Spleen (tissue), 11 donors: ENCODE measurements around the gene CRIP2. TPM values are rescaled to one million over a fixed set of nuclear protein-coding genes. Genes with fewer than 3 reads are reported as not detected.

ENCODE experiments used
- DNase-seq: peaks from one replicate; pipeline ENCODE4 v3.0.0-alpha.2; 2020
- H3K27ac ChIP-seq, 8 donors: fragments of 200-600 bp; sonication (generic) in 7 of 8; 1 replicate in 4 of 8; 2 replicates in 4 of 8; pipeline versions ENCODE4 v1.5.0 to v1.8.0; 2016 to 2021; ENCODE audit warnings: inconsistent platforms in 4 of 8, mild to moderate bottlenecking in 4 of 8, moderate library complexity in 1 of 8
- H3K27me3 ChIP-seq, 7 donors: fragments of 200-600 bp; sonication (generic) in 6 of 7; replicated peaks in 1 of 7; 1 replicate in 4 of 7; 2 replicates in 3 of 7; pipeline versions ENCODE4 v1.5.0 to v1.8.0; 2016 to 2021; ENCODE audit warnings: inconsistent platforms in 3 of 7, mild to moderate bottlenecking in 1 of 7
- H3K36me3 ChIP-seq, 6 donors: fragments of 200-600 bp; sonication (generic) in 5 of 6; 1 replicate in 4 of 6; 2 replicates in 2 of 6; pipeline versions ENCODE4 v1.5.0 to v1.8.0; 2016 to 2021; ENCODE audit warnings: inconsistent platforms in 2 of 6
- H3K4me1 ChIP-seq, 6 donors: fragments of 200-600 bp; sonication (generic) in 5 of 6; 1 replicate in 3 of 6; 2 replicates in 3 of 6; pipeline versions ENCODE4 v1.5.0 to v1.8.0; 2016 to 2021; ENCODE audit warnings: inconsistent platforms in 3 of 6
- H3K4me3 ChIP-seq, 8 donors: fragments of 200-600 bp; sonication (generic) in 7 of 8; 1 replicate in 4 of 8; 2 replicates in 4 of 8; pipeline versions ENCODE4 v1.5.0 to v1.8.0; 2016 to 2021; ENCODE audit warnings: inconsistent platforms in 4 of 8, mild to moderate bottlenecking in 4 of 8, moderate library complexity in 2 of 8
- H3K9me3 ChIP-seq, 8 donors: fragments of 200-600 bp; sonication (generic) in 7 of 8; 1 replicate in 4 of 8; 2 replicates in 4 of 8; pipeline versions ENCODE4 v1.5.0 to v1.8.0; 2016 to 2021; ENCODE audit warnings: inconsistent platforms in 4 of 8
- CTCF ChIP-seq, 11 experiments: fragments of 200-600 bp in 7 of 11; fragments of 450-650 bp in 4 of 11; sonication (generic) in 4 of 11; IDR thresholded peaks in 8 of 11; conservative IDR thresholded peaks in 3 of 11; 1 replicate in 7 of 11; 2 replicates in 4 of 11; pipeline versions ENCODE4 v1.4.0 to v1.8.0; 2016 to 2021; ENCODE audit warnings: antibody characterized with exemption in 11 of 11, inconsistent platforms in 4 of 11, mild to moderate bottlenecking in 1 of 11
- POLR2A ChIP-seq, 3 donors: fragments of 450-650 bp; IDR thresholded peaks; one replicate each; pipeline ENCODE4 v1.5.1; 2017; ENCODE audit warnings: antibody characterized with exemption in 3 of 3, mild to moderate bottlenecking in 1 of 3
- POLR2AphosphoS5 ChIP-seq, 3 donors: sonication (generic); formaldehyde crosslinking; IDR thresholded peaks; one replicate each; pipeline ENCODE4 v1.5.1; 2017; ENCODE audit warnings: antibody characterized with exemption in 3 of 3
- WGBS, 5 donors: extraction: QIAGEN DNeasy Blood & Tissue Kit in 3 of 5; methylation state at CpG; one replicate each; pipeline versions ENCODE4 v1.1.5 to v1.1.7; 2013 to 2018; 5-methylcytosine and 5-hydroxymethylcytosine counted together
- intact Hi-C: fragments of 100-400 bp; cut with DNase I; formaldehyde crosslinking; loops from one replicate; pipeline ENCODE4 v1.15.0; 2023; ENCODE audit warnings: low total_unique reads
- polyA plus RNA-seq, 3 donors: library from polyadenylated mRNA; stranded (reverse); fragments of 200-250 nt; gene quantifications; one replicate each; pipeline ENCODE4 v1.2.1, GENCODE V29; 2013
- total RNA-seq, 7 donors: library from RNA; depleted of rRNA in 3 of 7; stranded (reverse); fragments of >200 nt in 3 of 7; fragmentation: NEBNext Ultra II Directional in 4 of 7; extraction: Animal tissue kit (Norgen Biotek cat#: 25700) in 4 of 7; gene quantifications; one replicate each; pipeline versions ENCODE4 v1.1.0 to v1.2.1, GENCODE V29; 2016 to 2021
- donor health status: healthy with polysubstance abuse.
- donor health status: DM: no; HTN: no; CAD: no; lungs with moderate emphysema.
- donor health status: DM: no; HTN: no; CAD: no.
- donor health status: Bipolar disorder and iron deficiency.
- donor health status: healthy.
- donor health status: DM: no; HTN: no; CAD: no.
- donor health status: DM: yes; HTN: yes; CAD: no.

CRIP2 gene
- total and polyA plus RNA-seq, 10 donors, result 68.6 to 181 (median 111) TPM

GRCh38 chr14:105455086-105455640, 19.5 kb upstream of the CRIP2 start:
- Histone ChIP-seq H3K27me3 (no peaks in the 10 kb centered on the region), H3K27ac (no peak overlapping the region), H3K4me1 (no peaks in the 10 kb centered on the region), H3K4me3 (no peak overlapping the region), H3K36me3 (peaks cover 0 to 87% (median 70%) of the 10 kb centered on the region in 6 donors), H3K9me3 (no peaks in the 10 kb centered on the region)
- intact Hi-C loops, result no loop called here
- DNase-seq, result no peak
- WGBS, 5 donors, result 89 to 96% (median 92%) methylated on average over 21 to 22 of the region's 22 CpGs
- TF ChIP-seq CTCF (IDR thresholded peaks at IDR 0.05 in 8 of 11, conservative IDR thresholded peaks at IDR 0.05 in 3 of 11), result no peak
- no peak for TF ChIP-seq POLR2AphosphoS5 (IDR thresholded peaks at IDR 0.05)

DNA sequence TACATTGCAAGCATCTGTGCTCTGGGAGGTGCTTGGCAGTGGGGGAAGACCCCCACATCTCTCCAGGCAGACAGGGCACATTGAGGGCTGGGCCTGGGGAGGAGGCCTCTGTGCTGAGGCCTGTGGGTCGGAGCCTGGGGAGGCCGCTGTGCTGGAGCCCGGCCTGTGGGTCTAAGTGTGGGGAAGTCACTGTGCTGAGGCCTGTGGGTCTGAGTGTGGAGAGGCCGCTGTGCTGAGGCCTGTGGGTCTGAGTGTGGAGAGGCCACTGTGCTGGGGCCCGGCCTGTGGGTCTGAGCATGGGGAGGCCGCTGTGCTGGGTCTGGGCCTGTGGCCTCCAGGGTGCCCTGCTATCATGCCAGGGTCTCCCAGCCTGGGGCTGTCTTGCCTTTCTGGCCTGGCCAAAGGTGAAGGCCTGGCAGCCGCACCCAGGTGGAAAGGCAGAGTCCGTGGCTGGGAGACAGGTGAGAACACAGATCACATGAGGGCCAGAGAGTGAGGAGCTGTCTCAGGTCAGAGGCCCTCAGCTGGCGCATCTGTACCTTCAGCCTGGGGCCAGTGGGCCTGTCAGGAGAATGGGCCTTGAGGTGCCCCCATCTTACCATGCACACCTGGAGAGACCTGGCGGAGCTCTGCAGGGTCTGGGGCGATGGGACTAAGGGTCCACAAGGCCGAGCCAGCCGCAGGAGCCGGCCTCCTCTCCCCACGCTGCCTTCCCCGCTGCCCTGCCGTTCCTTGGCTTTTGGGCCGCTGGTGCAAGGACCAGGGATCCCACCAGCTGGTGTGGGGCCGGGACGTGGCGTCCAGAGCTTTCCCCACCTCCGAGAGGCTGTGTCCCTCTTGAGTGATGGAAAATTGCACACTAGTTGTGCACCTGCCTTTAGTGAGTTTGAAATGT, 18.6 kb upstream of the CRIP2 start:
- Histone ChIP-seq H3K36me3 (peaks cover 0 to 87% (median 70%) of the 10 kb centered on the region in 6 donors), H3K27me3 (no peaks in the 10 kb centered on the region), H3K4me3 (no peak overlapping the region), H3K27ac (no peak overlapping the region), H3K4me1 (no peaks in the 10 kb centered on the region), H3K9me3 (no peaks in the 10 kb centered on the region)
- no peak for DNase-seq
- WGBS, 5 donors, result 80 to 94% (median 91%) methylated on average over 6 to 22 of the region's 22 CpGs
- intact Hi-C loops, result no loop called here
- peak in 1 of 3 donors; percentile 10 for TF ChIP-seq POLR2AphosphoS5 (IDR thresholded peaks at IDR 0.05)
- TF ChIP-seq POLR2A (IDR thresholded peaks at IDR 0.05), result no peak

DNA sequence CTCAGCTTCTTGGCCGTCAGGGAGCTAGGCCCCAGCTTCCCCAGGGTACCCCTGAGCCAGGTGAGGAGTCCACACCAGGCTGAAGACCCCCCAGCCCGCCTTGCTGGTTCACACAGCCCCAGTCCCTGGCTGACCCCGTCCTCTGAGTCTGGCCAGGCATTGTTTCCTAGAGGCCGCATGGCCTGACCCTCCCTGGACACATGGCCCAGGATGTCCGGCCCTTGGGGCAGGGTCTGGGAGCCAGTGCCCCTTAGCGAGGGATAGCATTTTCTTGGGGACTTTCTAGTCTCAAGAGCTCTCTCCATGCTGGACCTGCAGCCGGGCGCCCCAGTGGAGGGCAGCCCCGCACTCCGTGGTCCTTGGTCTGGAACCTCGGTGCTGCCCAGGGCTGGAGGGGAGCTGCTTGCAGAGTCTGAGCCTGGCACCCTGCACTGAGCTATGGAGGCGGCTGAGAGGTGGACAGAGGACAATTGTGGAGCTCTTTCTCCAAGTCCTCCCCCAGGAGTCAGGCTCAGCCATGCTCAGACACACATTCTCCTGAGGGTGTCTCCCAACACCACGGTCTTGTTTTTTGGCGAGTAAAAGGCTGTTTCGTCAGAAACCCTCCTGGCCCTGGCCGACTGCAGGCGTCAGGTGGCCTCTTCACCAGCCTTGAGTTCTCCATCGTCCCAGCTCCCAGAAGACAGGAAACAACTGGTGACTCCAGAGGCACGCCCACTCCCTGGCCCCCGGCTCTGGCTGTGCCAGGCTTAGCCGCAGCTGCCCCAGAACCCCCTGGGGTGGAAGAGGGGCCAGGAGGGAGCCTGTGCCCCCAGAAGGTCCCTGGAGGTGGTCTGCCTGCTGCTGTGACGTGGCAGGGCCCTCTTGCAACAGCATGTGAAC, 17.6 kb upstream of the CRIP2 start:
- 79 to 93% (median 85%) methylated on average over 19 to 22 of the region's 22 CpGs for WGBS, 5 donors
- DNase-seq, result no peak
- Histone ChIP-seq H3K4me3 (no peak overlapping the region), H3K4me1 (no peaks in the 10 kb centered on the region), H3K9me3 (no peaks in the 10 kb centered on the region), H3K36me3 (peaks cover 0 to 89% (median 74%) of the 10 kb centered on the region in 6 donors), H3K27me3 (no peaks in the 10 kb centered on the region), H3K27ac (no peak overlapping the region)
- intact Hi-C loops, result no loop called here
- TF ChIP-seq POLR2AphosphoS5 (IDR thresholded peaks at IDR 0.05) (peak in 1 of 3 donors; percentile 5), POLR2A (IDR thresholded peaks at IDR 0.05) (no peak), CTCF (IDR thresholded peaks at IDR 0.05 in 8 of 11, conservative IDR thresholded peaks at IDR 0.05 in 3 of 11) (no peak)

GRCh38 chr14:105458010-105458409, 16.6 kb upstream of the CRIP2 start:
- intact Hi-C loops, result no loop called here

More at GRCh38 chr14:105458010-105458409, 16.6 kb upstream of the CRIP2 start:
- H3K9me3 ChIP-seq, result no peaks in the 10 kb centered on the region
- H3K27ac ChIP-seq, result no peak overlapping the region
- TF ChIP-seq POLR2A (IDR thresholded peaks at IDR 0.05) (no peak), POLR2AphosphoS5 (IDR thresholded peaks at IDR 0.05) (peak in 1 of 3 donors; percentile 50), CTCF (IDR thresholded peaks at IDR 0.05 in 8 of 11, conservative IDR thresholded peaks at IDR 0.05 in 3 of 11) (no peak)
- H3K36me3 ChIP-seq, result peaks cover 0 to 89% (median 72%) of the 10 kb centered on the region in 6 donors
- WGBS, 5 donors, result 75 to 93% (median 89%) methylated on average over 9 to 18 of the region's 18 CpGs
- H3K4me3 ChIP-seq, result no peak overlapping the region
- no peak for DNase-seq
- peaks cover 0 to 6% (median 1%) of the 10 kb centered on the region in 6 donors for H3K4me1 ChIP-seq
- no peaks in the 10 kb centered on the region for H3K27me3 ChIP-seq
